Measurements from ENCODE around the gene KIR3DL1.
A peak's percentile ranks its signal among the peaks of the same experiment; 100 is the strongest.
"Not testable (repeated sequence)": the region's sequence is repeated elsewhere in the genome, so short reads cannot be mapped to it uniquely, and the experiment has no call there.

The KIR3DL1 gene

DNA sequence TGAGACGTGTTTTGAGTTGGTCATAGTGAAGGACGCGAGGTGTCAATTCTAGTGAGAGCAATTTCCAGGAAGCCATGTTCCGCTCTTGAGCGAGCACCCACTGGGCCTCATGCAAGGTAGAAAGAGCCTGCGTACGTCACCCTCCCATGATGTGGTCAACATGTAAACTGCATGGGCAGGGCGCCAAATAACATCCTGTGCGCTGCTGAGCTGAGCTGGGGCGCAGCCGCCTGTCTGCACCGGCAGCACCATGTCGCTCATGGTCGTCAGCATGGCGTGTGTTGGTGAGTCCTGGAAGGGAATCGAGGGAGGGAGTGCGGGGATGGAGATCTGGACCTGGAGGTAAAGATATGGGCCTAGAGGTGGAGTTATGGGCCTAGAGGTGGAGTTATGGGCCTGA is at the start of gene KIR3DL1:
Gene KIR3DL1, plus strand, starts transcription at position 218 of the 400 bp plus-strand sequence.
- not testable (repeated sequence) for DNase-seq

DNA sequence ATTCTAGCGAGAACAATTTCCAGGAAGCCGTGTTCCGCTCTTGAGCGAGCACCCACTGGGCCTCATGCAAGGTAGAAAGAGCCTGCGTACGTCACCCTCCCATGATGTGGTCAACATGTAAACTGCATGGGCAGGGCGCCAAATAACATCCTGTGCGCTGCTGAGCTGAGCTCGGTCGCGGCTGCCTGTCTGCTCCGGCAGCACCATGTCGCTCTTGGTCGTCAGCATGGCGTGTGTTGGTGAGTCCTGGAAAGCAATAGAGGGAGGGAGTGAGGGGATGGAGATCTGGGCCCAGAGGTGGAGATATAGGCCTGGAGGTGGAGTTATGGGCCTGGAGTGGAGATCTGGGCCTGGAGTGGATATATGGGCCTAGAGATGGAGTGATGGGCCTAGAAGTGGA is 46.6 kb upstream of the KIR3DL1 start, which contains the start of gene KIR2DL1:
Gene KIR2DL1, plus strand, starts transcription at position 148 of the 400 bp plus-strand sequence. Its CDS starts 58 bp downstream, at position 206.
- not testable (repeated sequence) for DNase-seq

DNA sequence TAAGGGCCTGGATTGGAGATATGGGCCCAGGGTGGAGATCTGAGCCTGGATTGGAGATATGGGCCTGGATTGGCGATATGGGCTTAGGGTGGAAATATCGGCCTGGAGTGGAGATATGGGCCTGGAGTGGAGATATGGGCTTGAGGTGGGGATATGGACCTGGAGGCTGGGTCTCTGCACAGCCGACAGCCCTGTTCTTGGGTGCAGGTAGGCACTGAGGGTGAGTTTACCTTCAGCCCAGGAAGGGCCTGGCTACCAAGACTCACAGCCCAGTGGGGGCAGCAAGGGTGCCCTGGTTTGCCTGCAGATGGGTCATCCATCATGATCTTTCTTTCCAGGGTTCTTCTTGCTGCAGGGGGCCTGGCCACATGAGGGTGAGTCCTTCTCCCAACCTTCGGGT is 45.8 kb upstream of the KIR3DL1 start:
- DNase-seq, result not testable (repeated sequence)

DNA sequence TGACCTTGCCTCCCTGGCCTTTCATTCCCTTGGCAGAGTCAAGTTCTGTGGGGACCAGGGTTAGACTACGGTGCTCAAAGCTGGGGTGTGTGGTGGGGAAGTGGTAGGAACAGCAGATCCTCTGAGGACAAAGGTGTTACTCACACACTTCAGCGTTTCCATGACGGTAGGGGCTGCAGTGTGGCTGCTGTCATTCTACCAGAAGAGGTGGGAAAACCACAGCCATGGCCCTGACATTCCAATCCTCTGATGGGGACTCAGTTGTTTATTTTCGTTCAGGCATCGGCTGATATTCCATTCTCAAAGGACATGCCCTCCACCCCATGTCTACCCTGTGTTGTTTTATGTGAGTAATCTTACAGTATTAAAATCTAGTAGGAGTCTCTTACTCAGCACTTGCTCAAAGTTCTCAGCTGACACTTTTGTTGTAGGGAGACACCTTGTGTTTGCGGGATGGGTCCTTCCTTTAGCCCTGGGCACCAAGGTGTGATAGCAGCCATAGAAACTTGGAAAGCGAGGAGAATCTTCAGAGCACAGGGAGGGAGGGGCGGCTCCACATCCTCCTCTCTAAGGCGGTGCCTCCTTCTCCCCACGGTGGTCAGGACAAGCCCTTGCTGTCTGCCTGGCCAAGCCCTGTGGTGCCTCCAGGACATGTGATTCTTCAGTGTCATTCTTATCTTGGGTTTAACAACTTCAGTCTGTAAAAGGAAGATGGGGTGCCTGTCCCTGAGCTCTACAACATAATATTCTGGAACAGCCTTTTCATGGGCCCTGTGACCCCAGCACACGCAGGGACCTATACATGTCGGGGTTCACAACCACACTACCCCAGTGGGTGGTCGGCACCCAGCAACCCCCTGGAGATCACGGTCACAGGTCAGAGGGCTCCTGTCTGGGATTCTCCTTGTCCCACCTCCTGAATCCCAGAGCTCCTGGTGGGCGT is 45.0 kb upstream of the KIR3DL1 start:
- not testable (repeated sequence) for DNase-seq

DNA sequence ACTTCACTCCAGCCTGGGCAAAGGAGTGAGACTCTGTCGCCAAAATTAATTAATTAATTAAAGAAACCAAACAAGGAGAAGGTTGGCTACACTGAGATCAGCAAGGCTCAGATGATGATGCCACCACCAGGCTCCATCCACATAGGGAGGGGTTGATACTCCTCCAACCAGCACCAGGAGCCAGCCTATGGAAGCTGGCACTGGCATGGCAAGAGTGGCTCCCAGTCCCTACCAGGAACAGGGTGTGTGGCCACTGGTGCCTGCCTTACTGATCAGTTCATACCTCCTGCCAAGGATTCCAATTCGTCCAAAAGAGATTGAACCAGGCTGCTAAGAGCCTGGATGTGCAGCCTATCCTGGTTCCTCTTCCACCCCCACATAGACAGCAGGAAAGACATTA is 43.6 kb upstream of the KIR3DL1 start:
- DNase-seq, result not testable (repeated sequence)

DNA sequence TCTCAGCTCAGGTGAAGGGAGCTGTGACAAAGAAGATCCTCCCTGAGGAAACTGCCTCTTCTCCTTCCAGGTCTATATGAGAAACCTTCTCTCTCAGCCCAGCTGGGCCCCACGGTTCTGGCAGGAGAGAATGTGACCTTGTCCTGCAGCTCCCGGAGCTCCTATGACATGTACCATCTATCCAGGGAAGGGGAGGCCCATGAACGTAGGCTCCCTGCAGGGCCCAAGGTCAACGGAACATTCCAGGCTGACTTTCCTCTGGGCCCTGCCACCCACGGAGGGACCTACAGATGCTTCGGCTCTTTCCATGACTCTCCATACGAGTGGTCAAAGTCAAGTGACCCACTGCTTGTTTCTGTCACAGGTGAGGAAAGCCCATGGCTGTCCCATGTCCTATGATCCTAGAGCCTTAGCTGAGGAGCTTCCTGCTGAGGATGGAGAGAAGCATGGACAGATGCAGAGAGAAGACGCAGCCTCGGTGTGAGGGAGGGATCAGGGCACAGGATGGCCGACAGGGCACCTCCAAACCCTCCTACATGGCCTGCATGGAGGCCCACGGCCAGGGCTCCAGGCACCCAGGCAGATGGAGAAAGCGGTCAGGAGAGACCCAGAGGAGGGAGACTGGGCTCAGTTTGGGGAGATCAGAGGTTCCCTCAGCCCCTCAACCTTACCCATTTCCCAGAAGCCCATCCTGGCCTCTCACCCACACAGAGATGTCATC is 41.0 kb upstream of the KIR3DL1 start:
- not testable (repeated sequence) for DNase-seq

DNA sequence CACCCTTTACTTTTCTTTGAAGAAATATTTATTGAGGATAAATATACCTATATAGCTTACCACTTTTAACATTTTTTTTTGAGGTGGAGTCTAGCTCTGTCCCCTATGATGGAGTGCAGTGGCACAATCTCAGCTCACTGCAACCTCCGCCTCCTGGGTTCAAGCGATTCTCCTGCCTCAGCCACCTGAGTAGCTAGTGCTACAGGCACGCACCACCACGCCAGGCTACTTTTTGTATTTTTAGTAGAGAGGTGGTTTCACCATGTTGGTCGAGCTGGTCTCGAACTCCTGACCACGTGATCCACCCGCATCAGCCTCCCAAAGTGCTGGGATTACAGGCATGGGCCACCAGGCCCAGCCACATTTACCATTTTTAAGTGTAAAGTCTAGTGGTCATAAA is 40.4 kb upstream of the KIR3DL1 start:
- DNase-seq, result not testable (repeated sequence)

DNA sequence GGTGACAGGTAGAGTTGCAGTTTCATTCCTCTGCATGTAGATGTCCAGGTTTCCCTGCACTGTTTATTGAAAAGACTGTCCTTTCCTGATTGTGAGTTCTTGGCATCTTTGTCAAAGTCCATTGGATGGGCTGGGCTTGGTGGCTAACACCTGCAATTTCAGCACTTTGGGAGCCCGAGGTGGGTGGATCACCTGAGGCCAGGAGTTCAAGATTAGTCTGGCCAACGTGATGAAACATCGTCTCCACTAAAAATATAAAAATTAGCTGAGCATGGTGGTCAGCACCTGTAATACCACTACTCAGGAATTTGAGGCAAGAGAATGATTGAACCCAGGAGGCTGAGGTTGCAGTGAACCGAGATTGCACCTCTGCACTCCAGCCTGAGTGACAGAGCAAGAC is 38.4 kb upstream of the KIR3DL1 start:
- DNase-seq, result not testable (repeated sequence)

DNA sequence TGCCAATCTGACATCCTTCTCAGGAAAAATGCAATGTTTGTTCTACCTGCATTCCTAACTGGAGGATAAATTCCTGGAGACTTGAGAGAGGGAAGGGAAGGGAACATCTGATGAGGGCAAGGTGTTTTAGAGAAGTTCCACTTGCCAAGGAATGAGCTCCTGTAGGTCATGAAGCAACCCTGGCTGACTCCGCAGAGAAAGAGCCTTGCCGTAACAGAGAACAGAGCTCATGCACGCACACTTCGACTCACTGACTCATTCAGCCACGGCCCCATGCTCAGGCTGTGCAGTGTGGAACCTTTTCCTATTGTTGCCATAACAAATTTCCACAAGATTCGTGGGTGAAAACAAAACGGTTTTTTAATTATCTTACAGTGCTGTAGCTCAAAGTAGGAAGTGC is 37.4 kb upstream of the KIR3DL1 start:
- peak in 1 of 2 donors; percentile 66 for DNase-seq

DNA sequence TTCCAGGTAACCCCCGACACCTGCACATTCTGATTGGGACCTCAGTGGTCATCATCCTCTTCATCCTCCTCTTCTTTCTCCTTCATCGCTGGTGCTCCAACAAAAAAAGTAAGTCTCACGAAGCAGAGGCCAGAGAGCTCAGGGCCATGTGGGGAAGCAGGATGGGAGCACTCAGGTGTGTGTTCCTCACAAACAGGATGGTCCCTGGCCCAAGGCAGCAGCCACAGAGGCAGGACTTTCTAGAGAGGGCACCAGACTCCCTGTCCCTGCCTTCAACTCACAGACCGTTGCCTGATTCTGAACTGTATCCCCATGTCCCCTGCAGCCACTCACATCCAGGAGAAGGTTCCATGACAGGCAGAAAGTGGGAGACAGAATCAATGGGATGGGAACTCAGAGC is 33.4 kb upstream of the KIR3DL1 start:
- DNase-seq, result not testable (repeated sequence)

DNA sequence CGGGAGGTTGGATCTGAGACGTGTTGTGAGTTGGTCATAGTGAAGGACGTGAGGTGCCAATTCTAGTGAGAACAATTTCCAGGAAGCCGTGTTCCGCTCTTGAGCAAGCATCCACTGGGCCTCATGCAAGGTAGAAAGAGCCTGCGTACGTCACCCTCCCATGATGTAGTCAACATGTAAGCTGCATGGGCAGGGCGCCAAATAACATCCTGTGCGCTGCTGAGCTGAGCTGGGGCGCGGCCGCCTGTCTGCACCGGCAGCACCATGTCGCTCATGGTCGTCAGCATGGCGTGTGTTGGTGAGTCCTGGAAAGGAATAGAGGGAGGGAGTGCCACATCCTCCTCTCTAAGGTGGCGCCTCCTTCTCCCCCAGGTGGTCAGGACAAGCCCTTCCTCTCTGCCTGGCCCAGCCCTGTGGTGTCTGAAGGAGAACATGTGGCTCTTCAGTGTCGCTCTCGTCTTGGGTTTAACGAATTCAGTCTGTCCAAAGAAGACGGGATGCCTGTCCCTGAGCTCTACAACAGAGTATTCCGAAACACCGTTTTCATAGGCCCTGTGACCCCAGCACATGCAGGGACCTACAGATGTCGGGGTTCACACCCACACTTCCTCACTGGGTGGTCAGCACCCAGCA is 30.1 kb upstream of the KIR3DL1 start:
- DNase-seq, result not testable (repeated sequence)

DNA sequence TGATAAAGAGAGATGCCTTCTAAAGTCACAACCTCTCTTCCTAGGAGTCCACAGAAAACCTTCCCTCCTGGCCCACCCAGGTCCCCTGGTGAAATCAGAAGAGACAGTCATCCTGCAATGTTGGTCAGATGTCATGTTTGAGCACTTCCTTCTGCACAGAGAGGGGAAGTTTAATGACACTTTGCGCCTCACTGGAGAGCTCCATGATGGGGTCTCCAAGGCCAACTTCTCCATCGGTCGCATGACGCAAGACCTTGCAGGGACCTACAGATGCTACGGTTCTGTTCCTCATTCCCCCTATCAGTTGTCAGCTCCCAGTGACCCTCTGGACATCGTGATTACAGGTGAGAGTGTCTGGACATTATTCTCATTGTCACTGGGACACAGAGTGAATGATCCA is 28.1 kb upstream of the KIR3DL1 start:
- peak in 1 of 2 donors; percentile 67 for DNase-seq

DNA sequence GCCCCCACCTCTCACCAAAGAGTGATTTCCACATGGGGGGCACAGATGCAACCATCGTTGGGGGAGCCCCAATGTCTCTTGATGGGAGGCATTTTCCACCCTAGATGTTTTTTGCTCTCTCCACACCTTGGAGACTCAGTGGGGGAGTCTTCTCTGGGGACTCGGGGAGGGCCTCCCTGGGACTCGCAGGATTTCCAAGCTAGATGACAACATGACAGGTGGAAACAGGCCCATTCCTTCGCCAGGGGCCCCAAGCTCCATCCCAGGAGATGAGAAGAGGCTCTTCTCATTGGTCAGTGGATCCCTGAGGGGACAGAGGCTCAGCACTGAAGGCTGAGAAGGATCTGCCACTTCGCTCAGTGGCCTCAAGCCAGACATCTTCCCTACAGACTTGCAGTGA is 25.6 kb upstream of the KIR3DL1 start:
- no peak for DNase-seq

DNA sequence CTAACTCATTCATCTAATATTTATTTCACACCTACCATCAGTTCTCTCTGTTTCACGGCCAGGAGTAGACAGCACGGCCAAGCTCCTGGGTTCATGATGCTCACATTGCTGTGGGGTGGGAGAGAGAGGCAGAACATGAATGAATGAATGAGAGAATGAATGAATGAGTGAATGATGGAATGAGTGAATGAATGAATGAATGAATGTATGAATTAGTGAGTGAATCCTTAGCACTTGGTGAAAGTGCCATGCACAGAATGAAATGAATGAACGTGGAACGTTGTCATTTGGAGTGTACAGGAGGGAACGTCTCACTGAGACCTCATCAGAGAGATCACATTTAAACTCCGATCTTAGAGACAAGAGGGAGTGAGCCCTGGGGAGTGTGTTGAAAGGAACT is 24.8 kb upstream of the KIR3DL1 start:
- DNase-seq, result no peak

DNA sequence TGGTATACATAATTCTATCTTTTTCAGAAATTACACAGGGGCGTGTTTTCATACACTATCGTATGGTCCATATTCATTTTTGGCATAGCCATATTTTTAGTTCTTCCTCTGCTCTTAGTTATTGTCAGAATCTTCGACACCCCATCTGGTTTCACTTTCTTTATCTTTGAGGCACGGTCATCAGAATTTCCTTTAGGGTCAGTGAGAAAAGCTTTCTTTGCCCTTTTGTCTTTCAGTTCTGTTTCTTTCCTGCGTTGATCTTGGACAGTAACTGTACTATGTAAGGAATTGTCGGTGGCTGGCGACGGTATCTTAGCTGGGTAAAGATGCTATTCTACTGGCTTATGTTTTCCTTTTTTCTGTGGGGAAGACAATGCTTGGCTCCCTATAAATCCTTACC is 23.5 kb upstream of the KIR3DL1 start:
- peak in 1 of 2 donors; percentile 10 for DNase-seq

DNA sequence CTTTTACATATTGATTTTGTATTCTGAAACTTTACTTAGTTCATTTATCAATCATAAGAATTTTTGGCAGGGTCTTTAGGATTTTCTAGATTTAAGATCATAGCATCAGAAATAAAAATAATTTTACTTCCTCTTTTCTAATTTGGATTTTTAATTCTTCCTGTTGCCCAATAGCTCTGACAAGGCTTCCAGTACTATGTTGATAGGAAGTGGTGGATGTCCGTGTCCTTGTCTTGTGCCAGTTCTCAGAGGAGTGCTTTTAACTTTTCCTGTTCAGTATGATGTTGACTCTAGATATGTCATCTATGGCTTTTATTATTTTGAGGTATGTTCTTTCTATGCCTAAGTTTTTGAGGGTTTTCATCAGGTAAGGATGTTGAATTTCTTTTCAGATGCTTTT is 20.5 kb upstream of the KIR3DL1 start:
- no peak for DNase-seq

DNA sequence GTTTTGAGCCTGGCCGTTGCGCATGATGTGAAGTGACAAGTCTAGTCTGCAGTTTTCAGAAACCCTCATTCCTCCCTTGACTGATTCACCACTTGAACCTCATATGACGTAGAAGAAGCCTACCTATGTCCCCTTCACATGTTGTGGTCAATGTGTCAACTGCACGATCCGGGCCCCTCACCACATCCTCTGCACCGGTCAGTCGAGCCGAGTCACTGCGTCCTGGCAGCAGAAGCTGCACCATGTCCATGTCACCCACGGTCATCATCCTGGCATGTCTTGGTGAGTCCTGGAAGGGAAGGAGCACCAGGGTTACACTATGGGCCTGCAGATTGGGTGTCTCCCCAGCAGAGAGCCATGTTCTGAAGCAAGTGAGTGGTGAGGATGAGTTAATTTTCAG is 12.9 kb upstream of the KIR3DL1 start, which contains the start of gene KIR2DL4:
Gene KIR2DL4, plus strand, starts transcription at position 201 of the 400 bp plus-strand sequence. Its CDS starts 42 bp downstream, at position 243.
- peak in 1 of 2 donors; percentile 30 for DNase-seq

DNA sequence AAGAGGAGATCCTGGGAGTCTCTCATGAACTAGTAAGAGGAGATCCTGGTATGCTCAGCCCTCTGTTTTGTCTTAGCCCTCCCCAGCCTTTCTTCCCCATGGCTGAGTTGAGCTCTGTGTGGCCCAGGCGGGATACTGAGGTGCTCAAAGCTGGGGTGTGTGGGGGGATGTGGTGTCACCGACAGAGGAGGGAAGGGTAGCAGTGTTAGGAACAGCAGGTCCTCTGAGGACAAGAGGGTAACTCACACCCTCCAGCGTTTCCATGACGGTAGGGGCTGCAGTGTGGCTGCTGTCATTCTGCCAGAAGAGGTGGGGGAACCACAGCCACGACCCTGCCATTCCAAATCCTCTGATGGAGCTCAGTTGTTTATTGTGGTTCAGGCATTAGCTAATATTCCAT is 12.2 kb upstream of the KIR3DL1 start:
- DNase-seq, result no peak

DNA sequence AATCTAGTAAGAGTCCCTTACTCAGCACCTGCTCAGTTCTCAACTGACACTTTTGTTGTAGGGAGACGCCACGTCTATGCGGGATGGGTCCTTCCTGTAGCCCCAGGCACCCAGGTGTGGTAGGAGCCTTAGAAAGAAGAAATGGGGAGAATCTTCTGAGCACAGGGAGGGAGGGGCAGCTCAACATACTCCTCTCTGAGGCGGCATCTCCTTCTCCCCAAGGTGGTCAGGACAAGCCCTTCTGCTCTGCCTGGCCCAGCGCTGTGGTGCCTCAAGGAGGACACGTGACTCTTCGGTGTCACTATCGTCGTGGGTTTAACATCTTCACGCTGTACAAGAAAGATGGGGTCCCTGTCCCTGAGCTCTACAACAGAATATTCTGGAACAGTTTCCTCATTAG is 11.7 kb upstream of the KIR3DL1 start:
- no peak for DNase-seq

DNA sequence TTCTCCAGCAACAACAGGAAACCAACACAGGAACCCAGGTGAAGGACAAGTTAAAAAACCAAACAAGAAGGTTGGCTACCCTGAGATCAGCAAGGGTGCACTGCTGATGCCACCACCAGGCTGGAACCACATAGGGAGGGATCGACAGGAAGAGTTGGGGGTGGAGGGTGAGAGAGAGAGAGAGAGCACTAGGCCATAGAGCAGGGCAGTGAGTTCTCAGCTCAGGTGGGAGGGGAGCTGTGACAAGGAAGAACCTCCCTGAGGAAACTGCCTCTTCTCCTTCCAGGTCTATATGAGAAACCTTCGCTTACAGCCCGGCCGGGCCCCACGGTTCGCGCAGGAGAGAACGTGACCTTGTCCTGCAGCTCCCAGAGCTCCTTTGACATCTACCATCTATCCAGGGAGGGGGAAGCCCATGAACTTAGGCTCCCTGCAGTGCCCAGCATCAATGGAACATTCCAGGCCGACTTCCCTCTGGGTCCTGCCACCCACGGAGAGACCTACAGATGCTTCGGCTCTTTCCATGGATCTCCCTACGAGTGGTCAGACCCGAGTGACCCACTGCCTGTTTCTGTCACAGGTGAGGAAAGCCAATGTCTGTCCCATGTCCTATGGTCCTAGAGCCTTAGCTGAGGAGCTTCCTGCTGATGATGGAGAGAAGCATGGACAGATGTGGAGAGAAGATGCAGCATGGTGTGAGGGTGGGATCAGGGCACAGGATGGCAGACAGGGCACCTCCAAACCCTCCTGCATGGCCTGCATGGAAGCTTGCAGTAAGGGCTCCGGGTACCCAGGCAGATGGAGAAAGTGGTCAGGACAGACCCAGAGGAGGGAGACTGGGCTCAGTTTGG is 10.4 kb upstream of the KIR3DL1 start:
- DNase-seq, result no peak

DNA sequence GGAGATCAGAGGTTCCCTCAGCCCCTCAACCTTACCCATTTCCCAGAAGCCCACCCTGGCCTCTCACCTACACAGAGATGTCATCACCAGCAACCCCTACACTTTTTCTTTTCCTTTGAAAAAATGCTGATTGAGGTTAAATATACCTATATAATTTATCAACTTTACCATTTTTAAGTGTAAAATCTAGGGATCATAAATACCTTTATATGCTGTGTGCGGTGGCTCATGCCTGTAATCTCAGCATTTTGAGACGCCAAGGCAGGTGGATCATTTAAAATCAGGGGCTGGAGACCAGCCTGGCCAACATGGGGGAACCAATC is 9.8 kb upstream of the KIR3DL1 start:
- DNase-seq, result no peak

DNA sequence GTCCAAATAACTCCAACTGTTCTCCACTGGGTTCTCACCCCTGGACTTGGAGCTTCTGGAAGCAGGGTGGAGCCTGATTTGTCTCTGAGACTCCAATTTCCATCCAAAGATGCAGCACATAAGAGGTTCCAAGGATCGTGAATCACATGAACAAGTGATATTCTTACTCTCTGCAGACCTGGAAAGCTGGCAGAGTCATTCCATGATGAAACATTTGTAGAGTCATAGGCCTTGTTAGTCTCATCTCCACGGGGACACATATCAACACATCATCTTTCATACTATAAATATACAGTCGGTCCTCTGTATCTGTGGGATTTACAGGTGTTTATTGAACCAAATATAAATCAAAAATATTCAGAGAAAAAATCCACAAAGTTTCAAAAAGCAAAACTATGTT is 1.7 kb upstream of the KIR3DL1 start:
- not testable (repeated sequence) for DNase-seq
